ENCODE data around the gene AQP2.
A peak's percentile ranks its signal among the peaks of the same experiment; 100 is the strongest.
"Not testable (repeated sequence)": the region's sequence is repeated elsewhere in the genome, so short reads cannot be mapped to it uniquely, and the experiment has no call there.

AQP2 gene

GRCh38 chr12:49987625-49988303 is 37.2 kb downstream of the AQP2 start:
- no peak for DNase-seq (ENCODE audit: low read depth, low spot score)

GRCh38 chr12:49989400-49989799 is 38.9 kb downstream of the AQP2 start:
- not testable (repeated sequence) for DNase-seq (ENCODE audit: low read depth, low spot score)

GRCh38 chr12:49990273-49990672 is 39.7 kb downstream of the AQP2 start:
- no peak for DNase-seq (ENCODE audit: low read depth, low spot score)

- DNase-seq (ENCODE audit: low read depth, low spot score), result no peak
These were observed 47.9 kb downstream of the AQP2 start for GRCh38 chr12:49998453-49998852.

DNA sequence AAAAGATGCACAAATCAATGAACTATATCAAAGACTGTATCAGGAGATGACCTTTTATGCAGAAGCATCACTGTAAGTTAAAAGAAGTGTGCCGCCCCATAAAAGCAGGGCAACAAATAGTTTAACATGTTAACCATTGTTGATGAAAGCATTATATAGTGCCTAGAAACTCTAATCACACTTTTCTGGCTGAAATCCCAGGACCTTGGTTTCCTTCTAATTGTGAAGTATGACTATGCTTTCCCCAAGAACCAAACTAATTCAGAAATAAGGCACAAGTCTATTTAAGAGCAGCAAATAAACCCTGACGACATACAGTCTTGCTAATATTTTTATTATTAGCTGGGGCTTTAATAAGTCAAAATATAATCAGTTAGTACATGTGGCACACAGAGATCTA is 53.1 kb downstream of the AQP2 start:
- DNase-seq (ENCODE audit: low read depth, low spot score), result peak; percentile 81

GRCh38 chr12:50004696-50005095 is 54.2 kb downstream of the AQP2 start:
- no peak for DNase-seq (ENCODE audit: low read depth, low spot score)

DNA sequence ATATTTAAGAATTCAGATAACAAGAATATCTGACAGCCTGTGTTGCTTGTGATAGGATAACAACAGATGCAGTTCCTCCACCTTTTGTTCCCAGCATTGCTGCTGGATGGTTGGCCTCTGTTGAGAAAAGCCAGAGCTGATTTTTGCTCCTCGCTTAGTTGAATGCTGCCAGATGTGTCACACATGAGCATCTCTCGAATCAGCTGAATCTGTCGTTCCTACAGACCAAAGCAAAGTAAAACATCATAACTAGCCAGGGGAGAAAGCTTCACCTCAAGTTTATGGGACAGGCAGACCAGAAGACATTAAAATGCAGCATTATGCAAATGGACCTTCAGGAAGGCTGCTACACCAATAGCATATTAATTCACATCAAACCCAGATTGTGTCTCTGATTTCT is 54.6 kb downstream of the AQP2 start:
- no peak for DNase-seq (ENCODE audit: low read depth, low spot score)

GRCh38 chr12:50006280-50006679 is 55.7 kb downstream of the AQP2 start:
- DNase-seq (ENCODE audit: low read depth, low spot score), result no peak

DNA sequence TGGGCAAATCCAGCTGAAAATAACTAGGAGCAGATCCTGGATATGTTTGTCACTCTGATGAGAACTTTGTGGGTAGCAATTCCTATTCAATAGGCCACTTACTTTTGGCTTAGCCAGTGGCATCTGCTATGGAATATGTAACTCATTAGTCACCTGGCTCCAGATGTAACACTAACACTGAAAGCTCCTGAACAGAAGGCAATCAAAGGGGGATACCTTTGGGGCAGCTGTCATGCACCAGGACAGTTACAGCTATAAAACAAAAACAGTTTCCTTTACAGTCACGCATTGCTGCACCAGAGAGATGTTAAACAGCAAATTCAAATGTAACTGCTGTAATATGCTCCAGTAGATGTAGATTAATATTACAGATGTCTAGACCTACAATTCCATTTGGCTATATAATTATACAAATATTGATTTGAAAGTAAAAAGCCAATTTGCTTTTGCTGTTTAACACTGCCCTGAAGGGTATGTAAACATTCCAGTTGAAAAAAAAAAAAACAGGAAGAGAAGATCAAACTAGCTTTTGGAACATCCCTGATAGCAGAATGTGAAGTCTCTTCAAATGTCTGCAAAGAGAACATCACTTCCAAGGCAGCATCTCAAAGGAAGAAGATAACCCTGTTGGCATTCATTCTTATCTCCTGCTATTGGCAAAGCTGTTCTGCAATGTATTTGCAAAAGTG is 56.4 kb downstream of the AQP2 start:
- DNase-seq (ENCODE audit: low read depth, low spot score), result peak; percentile 46

All from astrocyte of the hippocampus (primary cell).